SK-N-MC (cell line): ENCODE measurements around the gene LRP8.

ENCODE experiments used
- DNase-seq: peaks from one replicate; pipeline ENCODE4 v3.0.0-alpha.2; 2011; ENCODE audit warnings: low read depth, low spot score
- H3K27ac ChIP-seq: fragments of 200-600 bp; sonication (generic); 2 replicates; pipeline ENCODE4 v1.5.1; 2016; ENCODE audit warnings: mixed run types
- H3K36me3 ChIP-seq: fragments of 200-600 bp; sonication (generic); 2 replicates; pipeline ENCODE4 v1.6.1; 2017; ENCODE audit warnings: antibody characterized with exemption, low read length, mixed read lengths; ENCODE audit not compliant: insufficient read depth
- H3K4me3 ChIP-seq: fragments of 200-600 bp; sonication (generic); 2 replicates; pipeline ENCODE4 v1.5.1; 2016
- H3K9ac ChIP-seq: fragments of 200-600 bp; sonication (generic); 2 replicates; pipeline ENCODE4 v1.8.0; 2017; ENCODE audit warnings: mixed run types, mixed read lengths; ENCODE audit not compliant: insufficient read length
- H3K9me3 ChIP-seq: fragments of 200-600 bp; sonication (generic); 2 replicates; pipeline ENCODE4 v1.6.1; 2017; ENCODE audit warnings: low read depth, mild to moderate bottlenecking, antibody characterized with exemption, low read length, moderate library complexity, mixed read lengths
- EZH2 ChIP-seq: fragments of 200-600 bp; sonication (generic); IDR thresholded peaks from one replicate; pipeline ENCODE4 v1.6.1; 2017; ENCODE audit warnings: antibody characterized with exemption
- FOXP2 ChIP-seq: optimal IDR thresholded peaks from 2 replicates; pipeline ENCODE3; 2011; ENCODE audit warnings: mild to moderate bottlenecking, moderate library complexity; ENCODE audit not compliant: insufficient read depth; ENCODE audit errors: extremely low read length, control extremely low read depth
- POLR2AphosphoS5 ChIP-seq: IDR thresholded peaks from 2 replicates; pipeline ENCODE4 v1.6.1; 2012; ENCODE audit warnings: mild to moderate bottlenecking, low read depth, low read length, borderline replicate concordance

LRP8 gene

GRCh38 chr1:53299233-53299632 is 28.6 kb downstream of the LRP8 start:
- TF ChIP-seq POLR2AphosphoS5, result no peak
- no peak for TF ChIP-seq EZH2
- TF ChIP-seq FOXP2, result no peak
- no peak overlapping the region for H3K9ac ChIP-seq
- H3K36me3 ChIP-seq, result no peaks in the 10 kb centered on the region
- H3K9me3 ChIP-seq, result no peaks in the 10 kb centered on the region
- no peak for DNase-seq
- no peak overlapping the region for H3K4me3 ChIP-seq
- no peak overlapping the region for H3K27ac ChIP-seq

GRCh38 chr1:53298045-53298637 is 29.7 kb downstream of the LRP8 start:
- DNase-seq, result no peak
- no peak for TF ChIP-seq POLR2AphosphoS5
- TF ChIP-seq FOXP2, result no peak
- no peak for TF ChIP-seq EZH2
- no peaks in the 10 kb centered on the region for H3K36me3 ChIP-seq

GRCh38 chr1:53297195-53297594 is 30.7 kb downstream of the LRP8 start:
- Histone ChIP-seq H3K27ac (no peak overlapping the region), H3K9me3 (no peaks in the 10 kb centered on the region), H3K36me3 (no peaks in the 10 kb centered on the region), H3K9ac (no peak overlapping the region), H3K4me3 (no peak overlapping the region)
- no peak for TF ChIP-seq FOXP2
- no peak for TF ChIP-seq POLR2AphosphoS5
- TF ChIP-seq EZH2, result no peak
- DNase-seq, result no peak

More at GRCh38 chr1:53298045-53298637, 29.7 kb downstream of the LRP8 start:
- Histone ChIP-seq H3K4me3 (no peak overlapping the region), H3K9me3 (no peaks in the 10 kb centered on the region), H3K9ac (no peak overlapping the region), H3K27ac (no peak overlapping the region)

GRCh38 chr1:53296117-53296749 is 31.6 kb downstream of the LRP8 start:
- Histone ChIP-seq H3K9me3 (no peaks in the 10 kb centered on the region), H3K4me3 (no peak overlapping the region), H3K27ac (no peak overlapping the region), H3K9ac (no peak overlapping the region), H3K36me3 (no peaks in the 10 kb centered on the region)
- no peak for DNase-seq
- TF ChIP-seq POLR2AphosphoS5 (no peak), FOXP2 (no peak), EZH2 (no peak)

GRCh38 chr1:53295726-53296116 is 32.1 kb downstream of the LRP8 start:
- H3K9me3 ChIP-seq, result no peaks in the 10 kb centered on the region
- H3K9ac ChIP-seq, result no peak overlapping the region
- no peak for DNase-seq
- no peaks in the 10 kb centered on the region for H3K36me3 ChIP-seq
- TF ChIP-seq EZH2 (no peak), FOXP2 (no peak), POLR2AphosphoS5 (no peak)
- no peak overlapping the region for H3K27ac ChIP-seq
- H3K4me3 ChIP-seq, result no peak overlapping the region

- H3K4me3 ChIP-seq, result no peak overlapping the region
- no peak overlapping the region for H3K27ac ChIP-seq
- TF ChIP-seq FOXP2, result no peak
- TF ChIP-seq EZH2, result no peak
- TF ChIP-seq POLR2AphosphoS5, result no peak
- no peaks in the 10 kb centered on the region for H3K36me3 ChIP-seq
- H3K9ac ChIP-seq, result no peak overlapping the region
- no peaks in the 10 kb centered on the region for H3K9me3 ChIP-seq
- DNase-seq, result no peak
Measured at GRCh38 chr1:53295295-53295694, 32.6 kb downstream of the LRP8 start.

- DNase-seq, result no peak
- no peak overlapping the region for H3K4me3 ChIP-seq
- H3K9ac ChIP-seq, result no peak overlapping the region
- no peak overlapping the region for H3K27ac ChIP-seq
- TF ChIP-seq EZH2 (no peak), FOXP2 (no peak), POLR2AphosphoS5 (no peak)
- no peaks in the 10 kb centered on the region for H3K36me3 ChIP-seq
- no peaks in the 10 kb centered on the region for H3K9me3 ChIP-seq
Measured at GRCh38 chr1:53294567-53294966, 33.3 kb downstream of the LRP8 start.

- no peak overlapping the region for H3K9ac ChIP-seq
- H3K4me3 ChIP-seq, result no peak overlapping the region
- no peak overlapping the region for H3K27ac ChIP-seq
- DNase-seq, result no peak
- no peaks in the 10 kb centered on the region for H3K36me3 ChIP-seq
- no peak for TF ChIP-seq EZH2
- no peak for TF ChIP-seq POLR2AphosphoS5
- no peak for TF ChIP-seq FOXP2
- H3K9me3 ChIP-seq, result no peaks in the 10 kb centered on the region
Measured at GRCh38 chr1:53294061-53294460, 33.8 kb downstream of the LRP8 start.
